Activated T-cell treated with anti-CD3 and anti-CD28 coated beads, Interleukin-2, amount 50 U/mL, for 48 hours (primary cell): ENCODE measurements around the gene FAM184B.

Source experiments
- DNase-seq, 2 experiments: peaks; one replicate each; pipeline ENCODE4 v3.0.0-alpha.2; 2020

The FAM184B gene

GRCh38 chr4:17781300-17782287 is at the start of gene FAM184B:
TSS of gene FAM184B (minus strand) at chr4:17781621. CDS start at chr4:17781299, 322 bp downstream.
- peak; percentile 28 to 31 for DNase-seq

- DNase-seq: no peak
These were observed 42.6 kb upstream of the FAM184B start for GRCh38 chr4:17823871-17824669.

GRCh38 chr4:17817027-17817426 is 35.6 kb upstream of the FAM184B start:
- DNase-seq: no peak

GRCh38 chr4:17816142-17816541 is 34.7 kb upstream of the FAM184B start:
- DNase-seq: no peak

- DNase-seq: no peak
These were observed 32.7 kb upstream of the FAM184B start for GRCh38 chr4:17814140-17814539.

GRCh38 chr4:17812801-17813200 is 31.4 kb upstream of the FAM184B start:
- no peak for DNase-seq

GRCh38 chr4:17812125-17812524 is 30.7 kb upstream of the FAM184B start:
- DNase-seq: no peak

- DNase-seq: no peak
These were observed 29.7 kb upstream of the FAM184B start for GRCh38 chr4:17811078-17811603.

- DNase-seq: peak; percentile 99
These were observed 29.0 kb upstream of the FAM184B start, which contains the start of the genes DCAF16 and NCAPG for GRCh38 chr4:17810260-17811077. TSS of gene DCAF16 (minus strand) at chr4:17810757. CDS start at chr4:17804141, 6,616 bp downstream. TSS of gene NCAPG (plus strand) at chr4:17810979. CDS start at chr4:17811078, 99 bp downstream.

GRCh38 chr4:17809667-17810066 is 28.2 kb upstream of the FAM184B start:
- DNase-seq: no peak

- no peak for DNase-seq
These were observed 26.0 kb upstream of the FAM184B start for GRCh38 chr4:17807446-17807845.

GRCh38 chr4:17805580-17806155 is 24.2 kb upstream of the FAM184B start:
- DNase-seq: no peak

- DNase-seq: no peak
These were observed 16.4 kb upstream of the FAM184B start for GRCh38 chr4:17797808-17798207.

GRCh38 chr4:17794730-17795129 is 13.3 kb upstream of the FAM184B start:
- DNase-seq: no peak

GRCh38 chr4:17788956-17789355 is 7.5 kb upstream of the FAM184B start:
- DNase-seq: no peak

- no peak for DNase-seq
These were observed 5.9 kb upstream of the FAM184B start for GRCh38 chr4:17787315-17787714.

- DNase-seq: no peak
These were observed 5.1 kb upstream of the FAM184B start for GRCh38 chr4:17786567-17786966.

- DNase-seq: no peak
These were observed 4.4 kb upstream of the FAM184B start for GRCh38 chr4:17785858-17786257.

GRCh38 chr4:17780501-17781299 is 721 bp downstream of the FAM184B start:
- no peak for DNase-seq

- DNase-seq: no peak
These were observed 3.0 kb downstream of the FAM184B start for GRCh38 chr4:17778431-17778830.

- no peak for DNase-seq
These were observed 8.2 kb downstream of the FAM184B start for GRCh38 chr4:17773135-17773698.
